ENCODE data around the gene HMG20A.

HMG20A gene

GRCh38 chr15:77526595-77527163 is 106.0 kb downstream of the HMG20A start:
- peak overlapping the region; percentile 27 for H2AFZ ChIP-seq (ENCODE audit: insufficient read depth, low read length, poor library complexity)
- H3K36me3 ChIP-seq (ENCODE audit: control insufficient read depth in 1 of 2, insufficient read depth in 2 of 2, low read length in 2 of 2), result no peaks in the 10 kb centered on the region
- H3K23ac ChIP-seq (ENCODE audit: low read length), result no peak overlapping the region
- peak overlapping the region; percentile 82 for H3K14ac ChIP-seq (ENCODE audit: low read length)
- peak overlapping the region; percentile 74 for H4K8ac ChIP-seq (ENCODE audit: low read depth, low read length)
- H3K27ac ChIP-seq (ENCODE audit: low read depth, low read length), result peak overlapping the region; percentile 90
- peaks cover 55% of the 10 kb centered on the region for H3K79me1 ChIP-seq (ENCODE audit: low read length)
- H3K27me3 ChIP-seq (ENCODE audit: insufficient read depth, low read length), result no peaks in the 10 kb centered on the region
- H2BK120ac ChIP-seq (ENCODE audit: insufficient read depth, low read length, poor library complexity), result peak overlapping the region; percentile 93
- peak overlapping the region; percentile 96 for H3K18ac ChIP-seq (ENCODE audit: low read length)
- H3K4me1 ChIP-seq (ENCODE audit: control insufficient read depth in 1 of 2, insufficient read depth in 2 of 2, low read length in 2 of 2), result peaks cover 47 to 56% of the 10 kb centered on the region in 2 experiments
- WGBS (ENCODE audit: extremely low coverage, insufficient coverage, insufficient read length), result no CpG with 5 or more reads among the region's 14 CpGs
- no peak for DNase-seq
- peak overlapping the region; percentile 94 for H4K91ac ChIP-seq (ENCODE audit: low read depth, low read length)
- peak overlapping the region; percentile 3 for H4K12ac ChIP-seq (ENCODE audit: low read depth, low read length)
- H3K4me3 ChIP-seq (ENCODE audit: low read depth, low read length), result no peak overlapping the region
- peak overlapping the region; percentile 66 for H3K4ac ChIP-seq (ENCODE audit: low read depth, low read length)
- H3K9ac ChIP-seq (ENCODE audit: low read length), result no peak overlapping the region
- peaks cover 13% of the 10 kb centered on the region for H3K79me2 ChIP-seq (ENCODE audit: control insufficient read depth, insufficient read depth, low read length, poor library complexity)
- peak overlapping the region; percentile 63 for H2BK5ac ChIP-seq (ENCODE audit: low read depth, low read length, poor library complexity)
- no peaks in the 10 kb centered on the region for H3K9me3 ChIP-seq (ENCODE audit: insufficient read depth, low read depth, low read length)
- H2BK12ac ChIP-seq (ENCODE audit: low read length), result peak overlapping the region; percentile 87
- H3K4me2 ChIP-seq (ENCODE audit: low read length), result no peak overlapping the region
- H2AK5ac ChIP-seq (ENCODE audit: low read length), result peak overlapping the region; percentile 16

- peak; percentile 85 to 96 for DNase-seq
- peak overlapping the region; percentile 71 for H3K4ac ChIP-seq (ENCODE audit: low read depth, low read length)
- H3K14ac ChIP-seq (ENCODE audit: low read length), result peak overlapping the region; percentile 82
- H3K4me1 ChIP-seq (ENCODE audit: control insufficient read depth in 1 of 2, insufficient read depth in 2 of 2, low read length in 2 of 2), result peaks cover 47 to 56% of the 10 kb centered on the region in 2 experiments
- WGBS (ENCODE audit: extremely low coverage, insufficient coverage, insufficient read length), result no CpG with 5 or more reads among the region's 15 CpGs
- no peaks in the 10 kb centered on the region for H3K27me3 ChIP-seq (ENCODE audit: insufficient read depth, low read length)
- peaks cover 60% of the 10 kb centered on the region for H3K79me1 ChIP-seq (ENCODE audit: low read length)
- H2BK5ac ChIP-seq (ENCODE audit: low read depth, low read length, poor library complexity), result peak overlapping the region; percentile 96
- peaks cover 13% of the 10 kb centered on the region for H3K79me2 ChIP-seq (ENCODE audit: control insufficient read depth, insufficient read depth, low read length, poor library complexity)
- peak overlapping the region; percentile 90 for H3K27ac ChIP-seq (ENCODE audit: low read depth, low read length)
- no peak overlapping the region for H3K4me3 ChIP-seq (ENCODE audit: low read depth, low read length)
- peak overlapping the region; percentile 99 for H4K91ac ChIP-seq (ENCODE audit: low read depth, low read length)
- no peaks in the 10 kb centered on the region for H3K36me3 ChIP-seq (ENCODE audit: control insufficient read depth in 1 of 2, insufficient read depth in 2 of 2, low read length in 2 of 2)
- H2BK12ac ChIP-seq (ENCODE audit: low read length), result peak overlapping the region; percentile 95
- H3K9ac ChIP-seq (ENCODE audit: low read length), result no peak overlapping the region
- peak overlapping the region; percentile 54 for H4K12ac ChIP-seq (ENCODE audit: low read depth, low read length)
- H2BK120ac ChIP-seq (ENCODE audit: insufficient read depth, low read length, poor library complexity), result peak overlapping the region; percentile 99
- peak overlapping the region; percentile 96 for H3K18ac ChIP-seq (ENCODE audit: low read length)
- peak overlapping the region; percentile 76 for H4K8ac ChIP-seq (ENCODE audit: low read depth, low read length)
- peak overlapping the region; percentile 57 for H2AFZ ChIP-seq (ENCODE audit: insufficient read depth, low read length, poor library complexity)
- peak overlapping the region; percentile 88 for H2AK5ac ChIP-seq (ENCODE audit: low read length)
- no peak overlapping the region for H3K23ac ChIP-seq (ENCODE audit: low read length)
- peak overlapping the region; percentile 12 for H3K4me2 ChIP-seq (ENCODE audit: low read length)
- H3K9me3 ChIP-seq (ENCODE audit: insufficient read depth, low read depth, low read length), result no peaks in the 10 kb centered on the region
These were observed 106.6 kb downstream of the HMG20A start for GRCh38 chr15:77527164-77527778.

- Histone ChIP-seq H3K4me2 (ENCODE audit: low read length) (peak overlapping the region; percentile 12), H2BK12ac (ENCODE audit: low read length) (peak overlapping the region; percentile 95), H3K9me3 (ENCODE audit: insufficient read depth, low read depth, low read length) (no peaks in the 10 kb centered on the region), H2AK5ac (ENCODE audit: low read length) (peak overlapping the region; percentile 88), H4K8ac (ENCODE audit: low read depth, low read length) (peak overlapping the region; percentile 76), H4K91ac (ENCODE audit: low read depth, low read length) (peak overlapping the region; percentile 99), H3K9ac (ENCODE audit: low read length) (no peak overlapping the region), H3K4ac (ENCODE audit: low read depth, low read length) (peak overlapping the region; percentile 71), H3K4me3 (ENCODE audit: low read depth, low read length) (no peak overlapping the region), H2BK5ac (ENCODE audit: low read depth, low read length, poor library complexity) (peak overlapping the region; percentile 96), H2AFZ (ENCODE audit: insufficient read depth, low read length, poor library complexity) (peak overlapping the region; percentile 57), H3K79me1 (ENCODE audit: low read length) (peaks cover 60% of the 10 kb centered on the region), H3K23ac (ENCODE audit: low read length) (no peak overlapping the region), H2BK120ac (ENCODE audit: insufficient read depth, low read length, poor library complexity) (peak overlapping the region; percentile 99), H3K14ac (ENCODE audit: low read length) (peak overlapping the region; percentile 76), H3K27me3 (ENCODE audit: insufficient read depth, low read length) (no peaks in the 10 kb centered on the region), H3K36me3 (ENCODE audit: control insufficient read depth in 1 of 2, insufficient read depth in 2 of 2, low read length in 2 of 2) (no peaks in the 10 kb centered on the region), H3K18ac (ENCODE audit: low read length) (peak overlapping the region; percentile 21), H3K27ac (ENCODE audit: low read depth, low read length) (peak overlapping the region; percentile 90), H4K12ac (ENCODE audit: low read depth, low read length) (peak overlapping the region; percentile 54), H3K79me2 (ENCODE audit: control insufficient read depth, insufficient read depth, low read length, poor library complexity) (peaks cover 13% of the 10 kb centered on the region), H3K4me1 (ENCODE audit: control insufficient read depth in 1 of 2, insufficient read depth in 2 of 2, low read length in 2 of 2) (peaks cover 47 to 56% of the 10 kb centered on the region in 2 experiments)
- DNase-seq, result peak in 1 of 2 donors; percentile 27
- WGBS (ENCODE audit: extremely low coverage, insufficient coverage, insufficient read length), result no CpG with 5 or more reads among the region's 6 CpGs
These were observed 107.1 kb downstream of the HMG20A start for GRCh38 chr15:77527831-77528231.

GRCh38 chr15:77528290-77528967 is 107.7 kb downstream of the HMG20A start:
- no peak overlapping the region for H4K12ac ChIP-seq (ENCODE audit: low read depth, low read length)
- no peak for DNase-seq
- peak overlapping the region; percentile 60 for H3K18ac ChIP-seq (ENCODE audit: low read length)
- H3K36me3 ChIP-seq (ENCODE audit: control insufficient read depth in 1 of 2, insufficient read depth in 2 of 2, low read length in 2 of 2), result no peaks in the 10 kb centered on the region
- peaks cover 47 to 56% of the 10 kb centered on the region in 2 experiments for H3K4me1 ChIP-seq (ENCODE audit: control insufficient read depth in 1 of 2, insufficient read depth in 2 of 2, low read length in 2 of 2)
- H3K9ac ChIP-seq (ENCODE audit: low read length), result no peak overlapping the region
- peak overlapping the region; percentile 76 for H3K14ac ChIP-seq (ENCODE audit: low read length)
- H2BK120ac ChIP-seq (ENCODE audit: insufficient read depth, low read length, poor library complexity), result peak overlapping the region; percentile 99
- no peak overlapping the region for H3K23ac ChIP-seq (ENCODE audit: low read length)
- peaks cover 13% of the 10 kb centered on the region for H3K79me2 ChIP-seq (ENCODE audit: control insufficient read depth, insufficient read depth, low read length, poor library complexity)
- peak overlapping the region; percentile 76 for H4K8ac ChIP-seq (ENCODE audit: low read depth, low read length)
- H2BK12ac ChIP-seq (ENCODE audit: low read length), result peak overlapping the region; percentile 95
- peak overlapping the region; percentile 41 for H2AFZ ChIP-seq (ENCODE audit: insufficient read depth, low read length, poor library complexity)
- H3K4me2 ChIP-seq (ENCODE audit: low read length), result no peak overlapping the region
- no CpG with 5 or more reads among the region's 12 CpGs for WGBS (ENCODE audit: extremely low coverage, insufficient coverage, insufficient read length)
- peak overlapping the region; percentile 99 for H4K91ac ChIP-seq (ENCODE audit: low read depth, low read length)
- no peaks in the 10 kb centered on the region for H3K27me3 ChIP-seq (ENCODE audit: insufficient read depth, low read length)
- peaks cover 60% of the 10 kb centered on the region for H3K79me1 ChIP-seq (ENCODE audit: low read length)
- H2AK5ac ChIP-seq (ENCODE audit: low read length), result peak overlapping the region; percentile 33
- H3K9me3 ChIP-seq (ENCODE audit: insufficient read depth, low read depth, low read length), result no peaks in the 10 kb centered on the region
- peak overlapping the region; percentile 90 for H3K27ac ChIP-seq (ENCODE audit: low read depth, low read length)
- peak overlapping the region; percentile 41 for H3K4ac ChIP-seq (ENCODE audit: low read depth, low read length)
- H2BK5ac ChIP-seq (ENCODE audit: low read depth, low read length, poor library complexity), result peak overlapping the region; percentile 96
- H3K4me3 ChIP-seq (ENCODE audit: low read depth, low read length), result no peak overlapping the region

Measured in trophoblast cell (in vitro differentiated cells and primary cell).